HG03575 (cell line): ENCODE measurements around the gene EPHA3.

Source experiments
- ATAC-seq: cut with Tn5 transposase; IDR thresholded peaks from one replicate; pipeline ENCODE4 v1.9.1; 2021; ENCODE audit not compliant: unreplicated experiment, insufficient number of reproducible peaks, low FRiP score; ENCODE audit errors: extremely low read depth

The EPHA3 gene

DNA sequence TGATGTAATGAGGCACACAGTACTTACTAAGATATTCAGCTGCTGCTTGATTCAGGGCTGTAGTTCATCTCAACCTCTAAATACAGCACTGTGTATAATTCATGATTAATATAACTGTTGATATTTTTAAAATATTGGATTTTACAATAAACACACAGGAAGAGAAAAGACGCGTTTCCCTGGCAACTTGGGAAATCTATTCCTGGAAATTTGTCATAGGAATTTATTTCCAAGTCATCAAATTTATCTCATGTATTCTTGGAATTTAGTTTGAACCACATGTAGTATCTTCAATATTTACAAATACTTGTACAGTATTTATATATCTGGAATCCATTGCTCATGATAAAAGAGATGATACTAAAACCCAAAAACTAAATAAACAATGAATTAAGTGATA lies 30.6 kb downstream of the EPHA3 start:
- ATAC-seq = no peak

DNA sequence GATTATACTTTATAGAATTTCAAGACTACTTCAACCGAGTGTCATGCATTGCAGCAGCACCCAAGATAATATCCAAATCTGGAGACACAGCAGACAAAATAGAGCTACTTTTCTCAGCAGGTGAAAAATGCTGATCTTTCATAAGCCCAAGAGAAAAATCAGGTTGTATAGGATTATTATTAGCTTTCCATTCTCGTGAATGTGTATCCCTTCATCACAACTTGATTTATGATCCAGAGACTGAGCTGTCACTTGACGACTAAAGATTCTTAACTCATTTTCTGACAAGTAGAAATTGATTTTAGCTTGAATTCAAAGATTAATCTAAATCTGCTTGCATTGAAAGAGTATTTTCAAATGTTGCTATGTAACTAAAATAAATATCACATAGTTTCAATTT lies 32.4 kb downstream of the EPHA3 start:
- no peak for ATAC-seq

DNA sequence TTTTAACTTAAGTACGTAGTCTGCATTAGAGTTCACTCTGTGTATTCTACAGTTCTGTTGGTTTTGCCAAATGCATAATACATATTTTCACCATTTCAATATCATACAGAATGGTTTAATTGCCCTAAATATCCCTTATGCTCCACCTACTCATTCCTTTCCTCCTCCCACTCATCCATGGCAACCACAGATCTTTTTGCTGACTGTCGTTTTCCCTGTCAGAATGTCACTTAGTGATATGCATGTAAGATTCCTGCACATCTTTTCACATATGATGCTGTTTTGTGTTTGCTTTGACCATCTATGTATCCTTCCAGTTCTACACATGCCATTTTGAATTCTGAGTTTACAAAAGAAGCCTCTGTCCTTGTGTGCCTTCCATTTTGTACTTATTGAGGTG lies 36.7 kb downstream of the EPHA3 start:
- no peak for ATAC-seq

DNA sequence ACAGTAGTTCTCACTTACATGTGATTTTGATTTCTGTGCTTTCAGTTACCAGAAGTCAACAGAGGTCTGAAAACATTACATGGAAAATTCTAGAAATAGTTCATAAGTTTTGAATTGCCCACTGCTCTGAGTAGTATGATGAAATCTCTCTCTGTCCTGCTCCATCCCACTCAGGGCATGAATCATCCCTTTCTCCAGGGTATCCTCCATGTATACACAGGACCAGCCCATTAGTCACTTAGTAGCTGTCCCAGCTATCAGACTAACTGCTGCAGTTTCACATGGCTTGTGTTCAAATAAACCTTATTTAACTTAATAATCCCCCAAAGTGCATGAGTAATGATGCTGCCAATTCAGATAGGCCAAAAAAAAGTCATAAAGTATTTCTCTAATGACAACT lies 38.6 kb downstream of the EPHA3 start:
- no peak for ATAC-seq

DNA sequence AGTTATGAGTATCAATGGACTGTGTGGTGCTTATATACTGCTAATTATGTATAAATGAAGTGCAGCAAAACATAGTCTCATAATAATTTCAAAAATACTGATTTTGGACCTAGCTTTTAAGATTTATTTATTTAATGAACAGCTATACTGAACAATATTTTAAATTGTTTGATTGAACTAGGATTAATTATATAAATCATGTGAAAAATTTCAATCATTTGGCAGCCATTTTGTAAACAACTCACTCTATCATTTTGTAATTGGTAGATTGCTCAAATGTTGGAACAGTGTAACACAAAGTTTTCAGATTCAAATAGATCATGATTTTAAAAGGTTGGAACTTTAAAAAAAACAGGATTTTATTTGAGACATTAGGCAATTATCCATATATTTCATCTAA lies 47.0 kb downstream of the EPHA3 start:
- ATAC-seq = no peak

DNA sequence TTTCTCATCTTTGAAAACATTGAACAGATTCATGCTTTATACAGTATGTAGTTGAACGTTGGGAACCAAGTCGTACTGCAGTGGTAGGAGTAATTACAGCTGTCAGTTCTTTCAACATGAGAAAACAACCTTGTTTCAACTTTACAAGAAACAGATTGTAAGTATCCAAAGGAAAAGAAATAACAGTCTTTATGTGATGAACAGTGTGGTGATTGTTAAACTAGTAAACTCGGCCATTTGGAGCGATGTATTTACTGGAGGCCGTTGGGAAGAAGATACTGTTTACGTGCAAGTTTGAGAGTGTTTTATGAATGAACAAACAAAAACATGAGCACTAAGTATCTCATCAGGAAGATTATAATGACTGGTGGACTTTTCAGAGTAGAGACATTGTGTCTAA lies 48.4 kb downstream of the EPHA3 start:
- ATAC-seq = no peak

DNA sequence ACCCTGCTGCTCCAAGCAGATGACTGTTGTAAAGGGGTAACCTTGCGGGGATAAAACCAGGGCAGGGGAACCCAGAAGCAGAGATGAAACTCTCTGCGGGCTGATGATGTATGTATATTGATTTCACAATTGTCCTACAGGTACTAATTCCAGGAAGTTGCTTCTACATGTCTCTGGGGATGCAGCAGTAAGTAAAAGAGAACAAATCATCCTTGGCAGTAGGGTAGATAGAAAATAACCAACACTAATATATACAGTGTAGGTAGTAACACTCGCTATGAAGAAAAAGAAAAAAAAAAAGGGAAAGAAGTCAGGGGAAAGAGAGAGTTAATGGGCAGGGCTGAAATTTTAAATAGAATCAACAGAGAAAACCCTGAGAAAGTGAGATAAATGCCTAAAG lies 50.2 kb downstream of the EPHA3 start:
- no peak for ATAC-seq

DNA sequence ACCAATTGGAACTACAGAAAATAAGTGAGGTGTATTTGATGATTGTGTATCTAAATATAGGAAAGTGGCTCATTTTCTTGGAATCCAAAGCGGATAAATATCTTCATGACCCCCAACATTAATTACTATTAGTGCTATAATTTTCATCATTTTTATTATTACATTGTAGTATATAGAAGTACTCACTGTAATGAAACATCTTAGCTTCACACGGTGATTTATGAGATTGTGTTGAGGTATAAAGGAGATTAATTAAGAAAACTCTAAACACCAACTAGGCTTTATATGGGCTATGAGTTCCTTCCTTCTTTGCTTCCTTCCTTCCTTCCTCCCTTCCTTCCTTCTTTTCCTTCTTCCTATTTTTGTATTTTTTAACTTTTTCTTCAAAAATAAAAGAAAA lies 52.2 kb downstream of the EPHA3 start:
- ATAC-seq = no peak

DNA sequence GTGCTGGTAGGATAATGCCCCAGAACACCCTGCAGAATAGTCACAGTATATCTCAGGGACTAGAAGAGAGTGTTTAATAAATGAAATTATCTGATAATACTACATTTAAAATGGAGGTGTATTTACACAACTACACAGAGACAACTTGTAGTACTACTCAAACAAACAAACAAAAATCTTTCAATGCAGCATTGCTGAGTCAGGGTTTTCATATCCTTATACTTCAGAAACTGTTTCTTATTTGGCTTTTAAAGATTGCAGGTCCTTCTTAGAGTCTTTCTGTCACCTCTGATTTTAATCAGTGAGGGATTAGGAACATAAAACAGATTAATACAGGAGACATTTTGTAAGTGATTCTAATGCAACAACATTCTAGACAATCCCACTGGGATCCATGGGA lies 57.4 kb downstream of the EPHA3 start:
- ATAC-seq = no peak

DNA sequence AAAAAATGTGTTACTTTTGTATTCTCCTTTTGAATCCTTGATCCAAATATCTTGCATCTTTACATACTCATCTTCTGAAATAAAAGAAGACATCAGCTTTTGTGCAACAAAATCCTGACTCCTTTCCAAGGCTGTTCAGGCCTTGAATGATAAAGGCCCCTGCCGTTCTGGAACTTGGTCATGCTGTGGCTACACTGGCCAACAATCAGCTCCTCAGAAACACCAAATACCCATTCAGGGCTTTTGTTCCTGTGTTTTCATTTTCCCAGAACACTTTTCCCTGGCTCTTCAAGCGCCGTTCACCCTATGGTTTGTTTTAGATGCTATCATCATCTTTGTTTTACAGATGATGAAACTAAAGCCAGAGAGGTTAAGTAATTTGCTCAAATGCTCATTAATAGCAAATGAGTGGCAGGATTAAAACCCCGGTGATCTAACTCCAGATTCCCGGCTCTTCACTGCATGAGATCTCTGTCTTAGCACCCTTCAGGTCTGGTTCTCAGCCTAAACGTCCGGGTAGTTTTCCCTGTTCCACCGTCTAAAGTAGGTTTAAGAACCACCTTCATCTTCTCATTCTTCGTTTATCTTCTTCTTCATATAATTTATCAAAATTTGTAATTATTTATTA lies 58.3 kb downstream of the EPHA3 start:
- no peak for ATAC-seq

DNA sequence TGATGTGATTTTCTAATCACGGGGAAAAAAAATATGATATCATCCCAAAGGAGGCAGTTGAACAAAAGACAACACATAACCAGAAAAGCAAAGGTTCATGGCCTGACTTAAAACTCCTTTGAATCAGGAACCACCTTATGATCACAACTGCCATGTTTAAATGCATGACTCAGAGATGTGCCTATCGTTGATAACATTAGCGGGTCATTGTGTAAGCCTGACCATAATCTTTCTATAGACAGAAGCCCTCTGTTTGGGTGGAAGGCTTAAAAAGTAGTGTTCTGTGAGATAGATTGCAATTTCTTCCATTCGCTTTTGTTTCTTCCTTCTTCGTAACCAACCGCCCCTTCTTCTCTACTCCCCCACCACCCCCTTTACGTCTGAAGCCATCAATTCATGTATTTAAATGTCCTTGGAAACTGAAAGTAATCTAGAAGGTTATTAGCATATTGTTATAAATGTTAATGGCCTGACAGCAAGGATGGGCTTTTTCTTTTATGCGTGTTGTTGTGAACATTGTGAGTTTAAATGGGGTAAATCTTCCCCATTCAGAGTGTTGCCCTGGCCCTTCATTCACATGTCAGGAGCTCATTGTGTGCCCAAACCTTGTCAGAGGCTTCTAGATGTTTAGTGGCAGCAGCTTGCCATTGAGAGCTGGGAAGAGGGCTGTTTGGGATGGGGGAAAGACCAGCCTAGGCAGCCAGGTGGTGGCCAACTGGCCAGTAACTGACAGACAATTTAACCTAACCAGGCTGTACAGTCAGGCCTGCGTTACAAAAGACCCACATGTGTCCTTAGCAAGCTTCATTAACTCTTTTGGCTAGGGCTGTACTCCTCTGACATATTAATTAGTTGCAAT lies 64.5 kb downstream of the EPHA3 start:
- no peak for ATAC-seq

DNA sequence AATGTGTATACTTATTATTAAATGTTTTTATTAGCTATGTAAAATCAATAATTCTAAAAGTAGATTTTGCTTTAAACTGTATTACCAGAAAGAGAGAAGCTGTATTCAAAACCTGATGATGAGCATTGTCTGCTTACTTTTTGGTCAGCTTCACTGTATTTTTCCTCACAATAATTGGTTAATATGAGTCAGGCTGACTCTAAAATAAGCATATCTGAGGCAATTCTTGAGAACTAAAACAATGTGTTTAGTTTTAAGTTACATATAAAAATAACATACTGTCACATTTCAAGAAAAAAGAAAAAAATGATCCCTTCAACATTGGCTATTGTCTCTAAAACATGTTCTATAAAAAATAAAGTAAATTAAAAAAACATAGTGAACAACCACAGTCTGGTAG lies 66.1 kb downstream of the EPHA3 start:
- ATAC-seq = no peak

DNA sequence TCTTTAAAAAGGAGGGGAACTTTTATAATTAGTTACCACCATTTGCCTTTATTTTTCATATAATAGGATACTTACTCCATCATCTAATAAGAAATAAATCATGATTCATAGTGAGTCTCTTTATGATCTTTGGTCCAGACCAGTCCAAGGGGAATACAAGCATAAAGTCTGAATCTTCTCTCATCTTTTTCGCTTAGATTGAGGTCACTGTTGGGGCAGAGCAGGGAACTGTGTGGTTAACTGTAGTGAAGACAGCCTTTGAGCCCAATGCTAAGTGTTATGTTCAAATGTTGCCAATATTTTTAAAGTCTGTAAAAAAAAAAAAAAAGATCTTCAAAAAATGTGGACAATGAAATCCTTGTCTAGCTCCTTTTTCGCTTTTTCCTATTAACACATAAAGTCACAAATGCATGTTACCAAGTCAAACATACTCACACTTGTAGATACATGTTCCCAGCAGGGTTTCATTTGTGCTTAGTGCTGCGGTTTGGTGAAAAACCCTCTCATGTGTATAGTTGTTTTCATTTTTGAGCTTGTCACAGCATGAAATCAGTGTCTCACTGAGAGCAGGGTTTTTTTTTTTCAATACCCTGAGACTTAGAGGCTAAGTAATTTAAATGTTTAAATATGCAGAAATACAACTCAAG lies 72.1 kb downstream of the EPHA3 start:
- no peak for ATAC-seq

DNA sequence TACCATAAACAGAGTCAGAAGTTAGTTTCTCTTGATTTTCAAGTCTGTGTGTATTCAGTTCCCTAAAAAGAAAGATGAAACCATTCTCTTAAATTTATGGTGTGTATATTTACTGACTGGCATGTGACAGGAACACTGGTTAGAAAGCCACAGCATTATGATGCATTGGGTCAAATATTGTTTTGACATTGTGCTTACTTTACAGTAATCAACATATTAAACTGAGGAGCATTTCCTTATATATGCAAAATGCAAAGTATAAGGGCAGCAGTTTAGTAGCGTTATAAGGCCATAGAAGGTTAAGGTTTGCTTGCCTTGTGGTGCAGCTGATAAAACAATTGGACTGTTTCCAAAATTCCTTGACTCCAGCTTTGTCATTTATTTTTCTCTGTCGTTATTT lies 72.9 kb downstream of the EPHA3 start:
- no peak for ATAC-seq

DNA sequence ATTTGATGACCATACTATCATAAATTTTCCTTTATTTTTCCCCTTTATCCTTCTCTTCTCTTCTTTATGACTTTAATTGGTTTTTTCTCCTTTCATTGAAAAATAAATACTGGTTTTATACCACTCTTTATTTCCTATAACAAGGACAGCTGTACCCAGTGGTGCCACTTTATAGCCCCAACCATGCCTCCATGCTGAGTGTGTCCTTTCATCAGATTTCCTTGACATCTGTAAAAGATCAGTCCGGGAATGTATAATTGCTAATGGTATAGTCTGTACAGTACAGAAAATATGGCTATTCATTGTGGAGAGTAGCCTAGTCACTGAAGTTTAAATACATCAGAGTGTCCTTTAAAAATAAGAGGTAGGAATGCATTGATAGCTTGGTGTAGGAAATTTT lies 74.6 kb downstream of the EPHA3 start:
- no peak for ATAC-seq

DNA sequence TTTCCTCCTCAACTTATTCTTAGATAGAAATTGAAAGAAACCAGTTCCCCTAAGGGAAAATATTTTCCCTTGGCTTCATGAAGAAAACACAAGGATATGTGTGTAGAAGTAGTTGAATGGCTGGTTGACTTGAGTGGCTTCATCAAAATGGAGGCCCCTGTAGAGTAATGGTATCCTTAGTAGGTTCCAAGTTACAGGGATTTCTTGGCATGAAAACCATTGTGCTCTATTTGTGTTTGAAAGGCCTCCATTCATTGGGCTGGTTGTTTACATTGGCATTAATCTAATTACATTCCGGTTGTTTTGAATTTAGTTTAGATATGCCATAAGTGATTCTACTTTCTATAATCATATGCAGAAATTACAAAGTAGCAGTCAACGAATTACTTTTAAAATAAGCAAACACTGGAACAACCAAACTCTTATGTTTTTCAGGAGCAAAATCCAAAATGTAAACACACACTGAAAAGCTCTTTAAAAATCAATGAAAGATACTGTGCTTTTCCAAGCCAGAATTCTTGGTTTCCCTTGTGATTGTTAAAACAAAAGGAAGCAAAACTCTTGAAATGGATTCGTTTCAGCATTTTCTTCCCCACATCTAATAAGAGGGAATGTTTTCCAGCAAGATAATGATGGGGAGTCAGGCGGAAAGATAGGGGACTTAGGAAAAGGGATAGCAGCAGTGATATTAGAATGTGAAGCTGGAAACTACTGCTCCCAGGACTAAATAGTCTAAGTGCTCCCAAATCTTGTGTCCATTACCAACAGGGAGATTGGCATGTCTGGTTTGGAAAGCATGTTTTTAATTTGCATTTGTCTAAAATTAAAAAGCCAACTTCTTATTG lies 77.0 kb downstream of the EPHA3 start:
- ATAC-seq = no peak

DNA sequence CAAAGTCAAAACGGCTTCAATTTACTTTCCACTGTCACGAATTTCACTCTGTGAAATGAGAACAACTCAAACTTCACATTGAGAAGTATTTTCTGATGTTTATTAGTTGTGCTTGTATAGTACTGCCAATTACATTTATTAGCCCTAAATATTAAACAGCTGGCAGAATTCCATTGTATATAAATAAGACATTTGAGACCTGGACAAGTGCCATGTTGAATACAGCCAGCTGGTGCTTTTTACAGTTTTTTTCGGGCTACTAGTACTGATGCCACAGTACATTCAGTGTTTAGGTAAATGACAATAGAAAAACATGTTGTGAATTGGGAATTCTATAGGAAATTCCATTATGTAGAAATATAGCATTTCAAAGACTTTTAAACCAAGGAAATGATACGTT lies 79.0 kb downstream of the EPHA3 start:
- no peak for ATAC-seq

DNA sequence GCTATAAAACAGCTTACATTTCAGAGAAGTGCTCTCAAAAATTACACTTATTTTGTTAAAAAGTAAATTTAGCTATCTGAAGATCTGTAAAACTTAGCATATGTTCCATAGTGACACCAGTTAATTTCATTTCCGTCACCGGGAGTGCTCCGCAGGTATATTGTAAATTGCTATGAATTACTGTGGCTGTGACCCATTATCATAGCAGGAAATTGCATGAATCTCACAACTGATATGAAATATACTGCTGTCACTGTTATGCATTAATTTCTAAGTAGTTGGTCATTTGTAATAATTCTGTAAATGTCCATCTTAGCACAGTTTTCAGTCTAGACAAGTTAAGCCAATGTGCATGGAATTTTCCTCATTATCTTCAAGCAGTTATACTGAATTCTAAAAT lies 91.2 kb downstream of the EPHA3 start:
- ATAC-seq = no peak

DNA sequence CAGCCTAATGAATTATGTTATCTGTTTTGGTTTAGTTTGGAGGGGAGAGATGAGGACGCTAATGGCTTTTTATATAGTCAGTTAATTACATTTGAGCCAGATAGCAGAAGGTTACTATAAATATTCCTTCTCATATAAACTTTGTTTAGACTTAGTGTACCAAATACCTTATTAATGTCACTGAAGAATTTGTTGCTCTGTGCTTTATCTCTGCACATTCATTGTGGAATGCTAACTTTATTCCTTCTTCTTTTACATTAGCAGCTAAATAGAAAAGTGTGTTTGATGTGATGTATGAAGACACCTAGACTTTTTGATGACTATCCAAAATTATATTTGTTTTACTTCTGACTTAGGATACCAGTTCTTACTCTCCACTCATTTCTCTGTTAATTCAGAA lies 105.2 kb downstream of the EPHA3 start:
- no peak for ATAC-seq
